T1000 (cell line): ENCODE data around the gene PRRC1.

Experiments used
- DNase-seq: peaks from one replicate; lab custom pipeline; 2025; ENCODE audit warnings: mixed read lengths; lab: John Stamatoyannopoulos, UW

The PRRC1 gene

DNA sequence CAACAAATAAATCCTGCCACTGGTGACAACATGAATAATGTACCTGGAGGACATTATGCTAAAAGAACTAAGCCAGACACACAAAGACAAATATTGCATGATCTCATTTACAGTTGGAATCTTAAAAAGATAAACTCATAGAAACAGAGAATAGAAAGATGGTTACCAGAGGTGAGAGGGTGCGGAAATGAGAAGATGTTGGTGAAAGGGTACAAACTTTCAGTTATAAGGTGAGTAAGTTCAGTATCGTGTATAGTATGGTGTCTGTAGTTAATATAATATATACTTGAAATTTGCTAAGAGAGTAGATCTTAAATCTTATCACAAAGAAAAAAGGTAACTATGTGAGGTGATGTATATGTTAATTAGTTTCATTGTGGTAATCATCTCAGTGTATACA lies 63.3 kb downstream of the PRRC1 start:
- DNase-seq = no peak

DNA sequence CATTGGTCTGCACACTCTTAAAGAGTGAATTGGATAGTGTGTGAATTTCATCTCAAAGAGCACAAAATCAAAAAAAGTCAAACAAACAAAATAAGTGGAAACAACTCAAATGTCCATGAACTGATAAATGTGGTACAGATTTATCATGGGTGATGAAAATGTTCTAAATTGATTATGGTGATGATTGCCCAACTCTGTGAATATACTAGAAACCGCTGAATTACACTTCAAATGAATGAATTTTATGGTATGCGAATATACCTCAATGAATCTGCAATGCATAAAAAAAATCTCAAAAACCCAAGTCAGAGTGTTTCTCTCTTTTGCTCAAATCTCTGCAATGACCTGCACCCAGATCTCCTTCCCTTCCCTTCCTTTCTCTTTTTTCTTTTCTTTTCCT lies 64.0 kb downstream of the PRRC1 start:
- DNase-seq = no peak

DNA sequence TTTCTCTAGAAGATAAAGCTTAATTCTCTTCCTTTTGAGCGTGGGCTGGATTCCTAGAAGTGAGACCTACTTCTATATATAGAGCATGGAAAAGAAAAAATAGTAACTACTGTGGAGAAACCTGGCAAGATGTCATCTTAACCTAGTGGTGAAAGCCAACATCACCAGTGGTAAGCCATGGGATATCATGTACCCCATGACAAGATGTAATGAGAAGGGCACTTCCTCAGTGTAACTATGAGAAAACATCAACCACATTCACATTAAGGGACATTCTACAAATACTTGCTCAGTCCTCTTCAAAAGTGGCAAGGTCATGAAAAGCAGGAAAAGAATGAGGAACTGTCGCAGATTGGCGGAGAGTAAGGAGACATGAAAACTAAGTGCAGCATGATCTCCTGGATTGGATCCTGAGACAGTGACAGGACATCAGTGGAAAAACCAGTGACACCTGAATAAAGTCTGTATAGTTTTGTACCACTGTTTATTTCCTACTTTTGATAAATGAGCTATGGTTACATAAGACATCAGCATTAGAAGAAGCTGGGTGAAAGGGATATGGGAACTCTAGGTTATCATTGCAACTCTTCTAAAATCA lies 65.4 kb downstream of the PRRC1 start:
- no peak for DNase-seq

DNA sequence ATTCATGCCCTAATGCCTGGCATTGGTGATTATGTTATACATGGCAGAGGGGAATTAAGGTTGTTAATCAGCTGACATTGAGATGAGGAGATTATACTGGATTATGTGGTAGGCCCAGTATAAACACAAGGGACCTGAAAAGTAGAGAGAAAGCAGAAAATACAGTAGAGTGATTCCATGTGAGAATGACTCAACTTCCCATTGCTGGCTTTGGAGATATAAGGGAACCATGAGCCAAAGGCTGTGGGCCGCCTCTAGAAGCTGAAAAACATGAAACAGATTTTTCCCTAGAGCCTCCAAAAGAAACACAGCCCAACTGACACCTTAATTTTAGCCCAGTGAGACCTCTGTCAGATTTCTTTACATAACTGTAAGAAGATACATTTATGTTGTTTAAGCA lies 66.4 kb downstream of the PRRC1 start:
- DNase-seq = no peak

DNA sequence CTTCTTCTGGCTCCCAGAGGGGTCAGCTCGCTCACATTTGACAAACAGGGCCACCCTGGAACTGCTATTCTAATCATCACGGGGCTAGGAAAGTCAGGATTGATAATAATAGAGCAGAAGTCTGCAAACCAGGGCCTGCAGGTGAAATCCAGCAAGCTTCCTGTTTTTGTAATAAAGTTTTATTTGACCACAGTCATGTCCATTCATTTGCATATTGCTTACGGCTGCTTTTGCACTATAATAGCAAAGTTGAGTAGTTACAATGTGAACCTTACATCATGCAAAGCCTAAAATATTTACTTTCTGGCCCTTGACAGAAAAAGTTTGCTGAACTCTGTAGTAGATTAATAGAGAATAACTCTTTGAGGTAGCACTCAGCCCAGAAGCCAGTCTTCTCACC lies 68.2 kb downstream of the PRRC1 start:
- DNase-seq = no peak

DNA sequence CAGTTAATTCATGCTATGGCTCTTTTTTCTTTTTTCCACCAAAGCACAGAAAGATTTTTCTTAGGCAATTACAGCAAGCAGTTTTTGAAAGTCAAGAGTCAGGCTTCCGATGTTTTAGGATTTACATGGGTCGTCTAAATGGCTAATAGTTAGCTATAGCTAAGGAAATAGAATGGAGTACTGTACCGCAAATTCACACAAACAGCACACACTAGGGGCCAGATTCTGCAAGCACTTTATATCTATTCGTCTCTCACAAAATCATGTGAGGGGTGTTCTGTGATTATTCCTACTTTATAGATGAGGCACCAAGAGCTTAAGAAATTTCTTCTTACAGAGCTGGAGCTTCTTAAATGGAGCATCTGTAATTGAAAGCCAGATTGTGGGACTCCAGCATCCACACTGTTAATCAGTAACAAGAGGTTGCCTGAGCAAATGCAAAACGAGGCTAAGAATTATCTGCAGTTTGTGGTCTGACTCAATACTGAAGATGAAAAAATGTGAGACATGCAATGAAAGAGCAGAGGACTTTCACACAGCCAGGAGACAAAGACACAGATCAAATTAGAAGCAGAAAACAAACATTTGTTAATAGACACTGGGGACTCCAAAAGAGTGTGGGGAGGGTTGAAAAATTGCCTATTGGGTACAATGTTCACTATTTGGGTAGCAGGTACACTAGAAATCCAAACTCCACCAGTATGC lies 68.8 kb downstream of the PRRC1 start:
- no peak for DNase-seq

DNA sequence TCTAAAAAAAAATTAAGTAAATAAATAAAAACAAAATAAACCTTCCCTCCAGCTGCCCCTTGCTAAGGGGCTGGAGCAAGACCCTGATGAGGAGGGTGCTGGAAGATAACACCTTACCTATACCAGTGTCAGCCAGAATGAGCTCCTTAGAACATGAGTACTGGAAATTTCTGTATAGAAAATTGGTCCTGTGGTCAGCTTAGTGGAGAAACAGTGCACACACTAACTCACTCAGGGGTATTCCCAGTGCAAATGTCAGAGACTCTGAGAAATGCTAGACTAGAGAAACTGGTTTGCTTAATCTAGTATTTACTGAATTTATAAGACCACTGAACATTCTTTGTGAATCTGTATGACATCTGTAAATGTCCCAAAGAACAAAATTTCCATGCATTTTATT lies 69.4 kb downstream of the PRRC1 start:
- DNase-seq = no peak

DNA sequence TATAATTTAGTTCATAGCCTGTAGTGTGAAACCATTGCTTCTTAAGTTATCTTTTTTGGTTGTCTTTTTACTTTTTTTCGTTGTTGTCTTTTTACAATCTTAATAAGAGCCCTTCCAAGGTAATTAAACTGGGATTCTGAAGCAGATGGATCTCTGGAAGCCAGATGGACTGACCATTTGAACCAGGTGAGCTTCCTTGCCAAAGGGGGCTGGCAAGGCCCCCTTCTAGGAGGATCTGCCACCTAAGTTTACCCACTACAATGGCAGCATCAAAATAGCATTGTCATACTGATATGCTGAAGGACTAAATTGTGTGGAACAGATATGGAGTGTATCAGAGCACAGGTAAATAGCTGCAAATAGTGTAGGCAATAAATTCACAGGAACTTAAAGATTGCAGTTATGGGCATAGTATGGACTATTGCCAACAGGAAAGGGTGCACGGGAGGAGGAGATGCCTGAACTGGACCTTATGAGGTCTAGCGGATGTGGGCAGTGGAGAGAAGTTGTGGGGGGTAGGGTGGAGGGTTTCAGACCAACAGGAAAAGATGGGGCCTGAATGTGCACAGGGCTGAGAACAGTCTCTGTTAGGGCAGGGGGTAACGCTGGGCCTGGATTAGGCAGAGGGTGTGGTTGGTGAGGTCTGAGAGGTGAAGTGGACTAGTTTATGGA lies 69.9 kb downstream of the PRRC1 start:
- no peak for DNase-seq

DNA sequence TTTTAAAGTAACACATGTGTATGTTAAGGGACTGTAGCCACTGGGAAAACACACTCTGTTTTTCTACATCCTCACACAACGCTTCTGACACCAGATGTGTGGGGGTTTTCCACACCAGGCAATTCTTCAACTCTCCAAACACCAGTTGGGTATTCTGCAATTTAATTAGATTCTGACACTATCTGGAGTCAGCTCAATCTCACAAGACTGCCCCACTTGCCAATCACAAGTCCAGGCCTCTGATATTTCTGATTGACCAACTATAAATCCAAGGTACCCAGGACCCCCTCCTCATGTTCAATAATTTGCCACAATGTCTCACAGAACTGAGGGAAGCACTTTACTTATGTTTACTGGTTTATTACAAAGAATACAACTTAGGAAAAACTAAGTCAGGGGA lies 70.9 kb downstream of the PRRC1 start:
- DNase-seq = no peak

DNA sequence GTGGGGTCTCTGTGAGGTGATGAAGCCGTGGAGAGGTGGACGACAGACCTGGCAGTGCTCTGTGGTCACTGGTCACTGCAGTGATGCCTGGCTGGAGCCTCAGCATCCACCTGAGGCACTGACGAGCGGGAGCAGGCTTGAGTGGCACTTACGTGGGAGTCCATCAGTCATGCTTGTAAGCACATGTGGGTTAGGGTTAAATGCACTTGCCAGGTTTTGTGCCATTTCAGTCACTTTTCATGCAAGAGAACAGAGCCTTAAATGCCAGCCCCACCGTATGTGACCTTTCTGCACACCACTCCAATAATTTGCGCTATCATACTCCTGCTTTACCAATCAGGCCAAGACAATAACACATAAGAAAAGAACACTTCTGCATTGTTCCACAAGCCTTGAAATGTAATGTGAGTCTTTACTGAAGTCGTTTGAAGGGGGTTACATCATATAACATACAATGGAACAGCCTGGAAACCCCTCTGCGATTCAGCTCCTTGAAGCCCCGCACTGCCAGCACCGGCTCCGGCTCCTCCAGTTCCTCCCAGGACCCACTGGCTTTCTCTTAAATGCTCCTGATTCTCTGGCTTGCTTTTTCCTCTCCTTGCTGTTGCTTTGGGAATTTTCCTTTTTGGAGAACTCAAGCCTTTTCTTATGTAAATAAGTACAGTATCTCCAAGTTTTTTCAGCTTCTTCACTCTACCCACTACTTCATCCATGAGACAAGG lies 72.0 kb downstream of the PRRC1 start:
- DNase-seq = no peak

DNA sequence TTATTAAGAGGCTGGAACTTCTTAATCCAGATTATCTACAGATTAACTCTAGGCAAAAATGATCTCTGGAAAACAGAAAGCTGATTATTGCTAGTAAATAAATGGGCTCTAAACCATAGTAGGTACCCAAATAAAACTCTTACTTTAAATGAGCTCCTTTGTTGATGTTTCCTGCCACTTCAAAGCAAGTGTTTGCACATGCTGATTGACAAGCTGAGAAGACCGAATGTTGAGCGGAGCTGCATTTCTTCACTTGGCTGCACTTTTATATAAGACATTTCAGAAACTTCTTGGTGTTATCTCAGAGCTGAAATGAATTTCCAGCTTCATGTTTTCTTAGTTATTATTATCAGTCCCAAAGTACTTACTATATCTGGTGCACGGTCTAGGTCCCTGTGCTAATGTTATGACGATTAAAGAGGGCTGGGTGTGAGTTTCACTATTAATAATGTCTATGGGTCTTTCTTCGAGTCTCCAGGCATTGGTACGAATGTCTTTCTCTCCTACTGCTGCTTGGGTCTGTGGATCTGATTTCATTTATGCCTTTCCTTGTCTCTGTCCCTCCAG lies 72.8 kb downstream of the PRRC1 start:
- no peak for DNase-seq

DNA sequence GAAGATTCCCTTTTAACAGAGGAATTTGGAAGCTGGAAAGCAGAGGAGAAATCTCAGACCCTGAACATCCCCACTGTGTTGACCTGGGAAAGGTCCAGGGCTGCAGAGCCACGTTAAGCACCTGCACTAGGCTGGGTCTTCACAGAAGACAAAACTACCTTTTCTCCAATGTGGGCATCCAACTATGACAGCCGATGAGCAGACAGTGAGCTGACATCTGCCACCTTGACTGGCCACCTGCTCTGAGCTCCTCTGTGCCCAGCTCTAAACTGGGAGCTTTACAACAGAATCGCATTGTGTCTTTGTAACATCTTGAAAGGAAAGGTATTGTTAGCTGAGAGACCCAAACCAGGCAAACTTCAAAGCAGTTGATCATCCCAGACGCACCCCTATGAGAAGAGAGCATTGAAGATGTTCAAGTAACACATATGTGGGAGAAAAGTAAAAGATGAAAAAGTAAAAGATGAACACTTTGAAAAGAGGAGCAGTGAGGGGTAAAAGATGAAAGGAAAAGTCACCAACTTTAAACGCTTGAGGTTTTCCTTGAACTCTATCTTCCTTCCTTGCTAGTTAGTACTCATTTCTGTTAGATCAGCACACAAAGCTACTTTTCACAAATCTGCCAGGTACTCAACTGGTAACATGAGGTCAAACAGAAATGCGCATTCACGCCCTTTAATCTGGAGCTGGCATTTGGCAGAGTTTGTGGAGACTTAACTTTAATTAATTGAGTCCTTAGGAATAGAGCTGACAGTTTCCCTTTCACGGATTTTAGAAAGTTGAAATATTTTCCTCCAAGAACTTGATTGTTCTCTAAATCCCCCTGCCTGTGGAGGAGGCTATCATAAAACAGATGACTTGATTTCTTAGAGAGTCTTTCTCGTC lies 78.3 kb downstream of the PRRC1 start:
- no peak for DNase-seq

DNA sequence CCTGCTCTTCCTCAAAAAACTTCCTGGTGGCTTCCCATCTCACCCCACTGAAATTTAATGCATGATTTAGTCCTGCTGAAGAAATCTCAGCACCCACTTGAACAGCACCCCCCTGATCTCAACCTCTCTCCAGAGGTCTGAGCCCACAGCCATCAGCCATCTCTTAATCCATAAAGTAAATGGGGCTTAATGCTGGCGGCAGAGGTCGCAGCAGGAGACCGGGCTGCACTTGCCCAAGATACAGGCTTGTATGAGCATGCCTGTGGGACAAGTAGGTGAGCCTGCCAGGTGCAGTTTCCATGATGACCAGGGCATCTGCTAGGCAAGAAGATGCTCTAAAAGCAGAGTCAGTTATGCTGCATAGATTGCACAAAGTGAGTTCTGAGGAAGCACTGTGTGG lies 79.1 kb downstream of the PRRC1 start:
- no peak for DNase-seq

DNA sequence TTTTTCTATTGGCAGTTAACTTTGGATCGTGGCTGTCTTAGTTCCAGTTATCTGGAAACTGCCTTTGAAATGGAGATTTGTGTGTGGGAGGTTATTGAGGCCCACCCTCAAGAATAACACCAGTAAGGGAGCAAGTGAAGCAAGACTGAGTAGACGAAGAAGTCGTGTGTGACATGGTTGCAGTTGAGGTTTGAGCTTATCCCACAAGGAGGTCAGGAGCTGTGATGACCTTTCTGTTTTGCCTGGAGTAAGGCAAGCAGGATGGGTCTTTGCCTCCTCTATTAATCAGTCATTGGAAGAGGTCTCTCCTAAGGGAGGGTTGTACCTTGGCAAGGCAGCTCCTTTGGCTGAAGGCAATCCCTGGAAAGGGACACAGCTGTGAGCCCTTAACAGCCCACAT lies 81.9 kb downstream of the PRRC1 start:
- DNase-seq = no peak

DNA sequence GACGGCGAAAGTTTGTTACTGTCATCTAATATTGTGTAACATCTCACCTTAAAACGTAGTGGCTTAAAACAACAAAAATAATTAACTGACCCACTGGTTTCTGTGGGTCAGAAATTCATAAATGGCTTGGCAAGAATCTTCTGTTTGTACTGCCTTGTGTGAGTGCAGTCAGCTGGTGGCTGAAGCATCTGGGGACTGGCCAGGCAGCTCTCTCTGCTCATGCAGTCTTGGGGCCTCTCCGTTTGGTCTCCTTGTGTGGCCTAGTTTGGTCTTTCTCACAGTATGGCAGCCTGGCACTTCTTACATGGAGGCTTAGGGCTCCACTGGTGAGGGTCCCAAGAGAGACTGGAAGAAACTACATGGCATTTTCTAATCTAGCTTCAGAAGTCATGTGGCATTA lies 82.4 kb downstream of the PRRC1 start:
- DNase-seq = no peak

DNA sequence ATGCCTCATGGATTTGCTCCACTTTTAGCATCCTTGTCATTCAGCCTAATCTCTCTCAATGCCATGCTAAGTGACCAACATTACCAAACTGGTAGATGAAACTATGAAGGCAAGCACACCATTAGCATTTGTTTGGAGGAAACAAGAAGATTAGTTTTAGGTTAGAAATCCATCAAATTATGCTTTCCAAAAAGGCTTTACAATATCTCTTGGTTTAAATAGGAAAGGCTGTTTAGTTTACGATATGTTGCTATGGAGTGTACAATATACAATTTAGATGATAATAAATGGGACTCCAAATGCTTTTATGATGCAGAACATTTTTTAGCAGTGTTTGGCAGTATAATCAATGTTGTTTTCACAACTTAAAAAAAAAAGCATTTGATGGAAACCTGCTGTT lies 83.7 kb downstream of the PRRC1 start:
- no peak for DNase-seq

DNA sequence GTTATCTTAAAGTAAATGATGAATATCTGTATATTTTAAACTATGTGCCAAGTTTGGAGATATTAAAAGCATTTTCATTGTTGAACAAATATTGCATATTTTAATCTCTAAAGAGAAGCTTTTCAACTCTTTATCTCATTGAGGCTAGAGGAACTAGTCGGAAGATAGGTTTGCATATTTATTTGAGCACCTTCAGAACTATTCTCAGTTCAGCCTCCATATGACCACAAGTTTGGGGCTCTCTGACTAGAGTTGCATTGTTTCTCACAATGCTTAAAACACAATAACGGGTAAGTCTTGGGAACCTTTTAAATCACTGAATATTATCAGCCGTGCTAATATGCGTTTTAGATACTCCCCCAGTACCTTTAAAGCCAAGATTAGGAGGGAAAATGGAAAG lies 84.2 kb downstream of the PRRC1 start:
- DNase-seq = no peak

DNA sequence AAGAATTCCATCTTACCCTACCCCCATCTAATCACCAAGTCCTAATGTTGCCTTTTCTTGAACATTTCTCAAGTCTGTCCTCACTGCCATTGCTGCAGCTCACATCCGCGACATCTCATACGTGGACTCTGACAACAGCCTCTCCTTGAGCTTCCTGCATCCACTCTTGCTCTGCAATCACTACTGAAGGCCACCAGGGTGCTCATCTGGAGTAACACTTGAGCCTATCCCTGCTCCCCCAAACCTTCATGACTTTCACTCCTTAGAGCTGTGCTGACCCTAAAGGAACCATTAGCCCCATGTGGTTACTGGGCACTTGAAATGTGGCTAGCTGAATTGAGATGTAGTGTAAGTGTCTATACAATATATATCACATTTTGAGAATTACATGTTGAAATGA lies 85.0 kb downstream of the PRRC1 start:
- no peak for DNase-seq

DNA sequence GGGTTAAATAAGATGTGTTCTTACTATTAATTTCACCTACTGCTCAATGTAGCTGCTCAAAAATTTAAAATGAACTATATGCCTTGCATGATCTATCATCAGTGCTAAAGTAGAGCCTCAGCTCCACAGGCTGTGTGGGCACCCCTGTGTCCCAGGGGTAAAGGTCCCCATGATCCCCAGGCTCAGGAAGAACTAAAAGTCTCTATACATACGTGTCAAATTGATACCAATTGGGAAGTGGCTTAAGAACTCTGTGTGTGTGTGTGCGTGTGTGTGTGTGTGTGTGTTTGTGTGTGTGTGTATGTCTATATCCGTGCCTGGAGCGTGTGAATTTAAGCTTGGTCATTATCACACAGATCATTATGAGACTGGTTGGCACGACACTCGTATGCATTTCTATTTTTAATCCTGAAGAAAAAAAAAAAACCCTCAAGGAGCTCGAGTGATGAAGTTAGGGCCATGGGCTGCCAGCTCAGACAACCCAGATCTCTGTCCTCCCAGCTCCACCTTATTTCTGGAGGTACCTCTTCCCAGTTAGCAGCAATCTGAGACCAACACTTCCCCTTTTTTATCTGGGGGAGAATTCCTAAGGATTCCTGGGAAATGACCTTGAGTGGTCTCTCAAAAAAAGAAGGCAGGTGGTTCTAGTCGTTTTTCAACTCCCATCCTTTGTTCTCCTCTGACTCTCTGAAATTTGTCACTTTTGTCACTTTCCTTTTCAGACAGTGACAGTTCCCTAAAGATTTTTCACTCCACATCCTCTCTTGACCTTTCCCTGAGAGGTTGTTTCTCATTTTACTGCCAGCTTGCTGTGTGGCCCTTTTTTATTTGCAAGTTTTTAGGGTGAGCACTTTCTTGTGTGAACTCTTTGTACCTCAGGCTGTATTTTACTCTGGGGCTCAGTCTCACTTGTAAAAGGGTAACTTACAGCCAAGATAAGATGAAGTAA lies 85.7 kb downstream of the PRRC1 start:
- no peak for DNase-seq
